ENCODE data around the gene RNU6-1. TPM values are rescaled to one million over a fixed set of nuclear protein-coding genes. Genes with fewer than 3 reads are reported as not detected.

Gene RNU6-1
- total and polyA plus RNA-seq, 2 donors (not counting 3 experiments of a cell fraction or from before 2014, with no cell fraction given), result not detected

GRCh38 chr15:67824976-67825880 is 14.6 kb downstream of the RNU6-1 start, which contains the start of gene SKOR1:
TSS of gene SKOR1 (plus strand) at chr15:67825509. CDS start at chr15:67825603, 94 bp downstream.
- Histone ChIP-seq H3K4me1 (ENCODE audit: control insufficient read depth, extremely low read depth, insufficient read depth, low read length) (peaks cover 2% of the 10 kb centered on the region), H3K4me3 (replicated peaks in 1 of 3; ENCODE audit: insufficient read depth in 1 of 3, low read depth in 1 of 3, low read length in 3 of 3) (no peak within 1 kb of the TSS), H3K36me3 (ENCODE audit: control insufficient read depth in 2 of 2, extremely low read depth in 1 of 2, insufficient read depth in 2 of 2, low read length in 2 of 2) (no peaks in the 10 kb centered on the region), H3K9ac (replicated peaks; ENCODE audit: extremely low read depth, insufficient read depth, low read length) (no peak within 1 kb of the TSS), H4K20me1 (replicated peaks; ENCODE audit: control insufficient read depth, extremely low read depth, insufficient read depth, low read length) (no peaks in the 10 kb centered on the region), H2AFZ (ENCODE audit: low read depth, low read length) (no peak within 1 kb of the TSS), H3K9me3 (replicated peaks; ENCODE audit: control insufficient read depth, insufficient read depth, low read length) (no peaks in the 10 kb centered on the region), H3K79me2 (ENCODE audit: control insufficient read depth, insufficient read depth, low read length) (no peaks in the 10 kb centered on the region), H3K9me1 (replicated peaks; ENCODE audit: control insufficient read depth, extremely low read depth, insufficient read depth, low read length) (no peaks in the 10 kb centered on the region), H3K27ac (ENCODE audit: insufficient read depth, low read depth, low read length) (no peak within 1 kb of the TSS), H3K4me2 (ENCODE audit: insufficient read depth, low read length) (peak within 1 kb of the TSS; percentile 11), H3K27me3 (ENCODE audit: control insufficient read depth in 2 of 2, insufficient read depth in 2 of 2, low read length in 2 of 2) (peaks cover 77 to 98% of the 10 kb centered on the region in 2 experiments)
- dilution Hi-C loops (cut with MboI; ENCODE audit: extremely low pct_ligation_motif_present, low sequenced_read_pairs) (no loop called here), intact Hi-C loops (cut with micrococcal nuclease) (no loop called here)
- POLR2A ChIA-PET, result no interaction called here
- no TSS peak for BruUV-seq (replicated peaks)
- CTCF ChIA-PET, result interaction anchor here (0.8 to 1.5 kb wide), 5 partner anchors 11 to 879 kb away, joined by 3 to 6 read pairs (median 3); no protein-coding TSS in a partner anchor
- no peak for FAIRE-seq
- DNase-seq (ENCODE audit: low read depth, low spot score), result no peak
- TF ChIP-seq POLR2A (IDR thresholded peaks at IDR 0.05; ENCODE audit: low read depth, low read length) (no peak), MAX (IDR thresholded peaks at IDR 0.05; ENCODE audit: insufficient read depth, insufficient read length) (no peak), POLR2AphosphoS5 (IDR thresholded peaks at IDR 0.05; ENCODE audit: insufficient read depth, low read depth, low read length) (no peak), MYC (IDR thresholded peaks at IDR 0.05; ENCODE audit: low read depth, low read length) (no peak), CTCF (IDR thresholded peaks at IDR 0.05; ENCODE audit: extremely low read depth in 1 of 2, insufficient read depth in 1 of 2, low read depth in 1 of 2, low read length in 2 of 2) (no peak), FOS (IDR thresholded peaks at IDR 0.05; ENCODE audit: borderline replicate concordance, insufficient read depth, low read length) (no peak), JUN (IDR thresholded peaks at IDR 0.05; ENCODE audit: borderline replicate concordance, insufficient read depth, insufficient read length, low read depth) (no peak), GATA2 (IDR thresholded peaks at IDR 0.05; ENCODE audit: insufficient read depth, insufficient read length, low read depth, low read length) (no peak), EZH2 (IDR thresholded peaks at IDR 0.05; ENCODE audit: borderline replicate concordance, low read depth, low read length, severe bottlenecking) (no peak)

All from endothelial cell of umbilical vein (primary cell).